Stimulated activated CD4-positive, alpha-beta T cell treated with anti-CD3 and anti-CD28 coated beads, TNF-alpha, amount 100 ng/mL, for 4 hours (primary cell): ENCODE results near the gene DSN1.

Source experiments
- DNase-seq, 3 experiments: peaks; one replicate each; pipeline ENCODE4 v3.0.0-alpha.2; 2020; ENCODE audit warnings: low read depth in 3 of 3

DSN1 gene

DNA sequence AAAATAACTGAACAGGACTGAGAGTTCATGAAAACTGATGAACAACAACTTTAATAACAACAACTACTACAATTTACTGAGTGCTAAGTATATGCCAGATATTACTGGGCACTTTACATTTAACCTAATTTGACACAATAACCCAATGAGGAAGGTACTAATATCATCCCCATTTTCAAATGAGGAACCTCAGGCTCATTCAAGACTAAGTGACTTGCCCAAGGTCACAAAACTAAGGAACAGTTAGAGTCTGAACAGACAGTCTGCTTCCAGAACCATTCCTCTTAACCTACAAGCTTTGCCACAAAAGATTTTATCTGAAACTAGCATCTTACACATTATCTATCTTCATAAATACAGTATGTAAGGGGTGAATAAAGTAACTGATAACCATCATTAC lies 17.1 kb downstream of the DSN1 start:
- no peak for DNase-seq

GRCh38 chr20:36754656-36755222 lies 18.8 kb downstream of the DSN1 start:
- peak in 1 of 3 experiments; percentile 7 for DNase-seq

- no peak for DNase-seq
Measured at GRCh38 chr20:36752582-36752981, 21.0 kb downstream of the DSN1 start.

GRCh38 chr20:36745927-36746659 lies 27.5 kb downstream of the DSN1 start, which contains the start of gene NDRG3:
Gene NDRG3 (minus strand): TSS chr20:36746090. CDS start chr20:36721735, 24,355 bp downstream.
- peak; percentile 77 to 87 (median 82) for DNase-seq

DNA sequence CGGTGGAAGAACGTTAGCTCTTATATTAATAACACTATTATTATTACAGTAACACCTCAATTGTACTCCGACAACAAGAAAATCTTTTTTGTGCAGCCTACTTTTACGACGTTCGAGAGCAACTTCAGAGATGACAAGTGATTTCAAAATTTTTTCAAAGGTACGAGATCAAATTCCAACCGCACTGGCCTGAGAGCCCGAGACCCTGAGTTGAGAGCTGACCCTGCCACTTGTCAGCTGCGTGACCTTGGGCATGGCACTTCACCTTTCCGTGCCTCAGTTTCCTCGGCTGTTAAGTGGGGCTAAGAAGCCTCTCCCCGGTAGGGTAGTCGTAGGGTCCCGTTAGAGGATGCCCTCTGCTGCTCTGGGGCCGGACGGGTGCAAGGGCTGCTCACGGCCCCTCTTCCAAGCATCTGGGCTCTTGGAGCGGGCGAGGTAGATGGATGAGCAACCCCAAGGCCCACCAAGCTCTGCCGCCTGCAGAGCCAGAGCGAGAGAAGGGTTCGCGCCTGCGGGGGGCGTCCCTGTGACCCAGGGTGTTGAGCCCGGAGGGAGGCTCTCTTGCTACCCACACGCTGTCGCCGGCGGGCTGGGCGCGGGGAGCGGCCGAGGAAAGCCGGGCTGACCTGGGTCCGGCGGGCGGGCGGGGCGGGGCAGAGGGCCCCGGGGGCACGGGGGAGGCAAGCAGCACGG lies 28.2 kb downstream of the DSN1 start:
- peak; percentile 3 to 30 (median 12) for DNase-seq

DNA sequence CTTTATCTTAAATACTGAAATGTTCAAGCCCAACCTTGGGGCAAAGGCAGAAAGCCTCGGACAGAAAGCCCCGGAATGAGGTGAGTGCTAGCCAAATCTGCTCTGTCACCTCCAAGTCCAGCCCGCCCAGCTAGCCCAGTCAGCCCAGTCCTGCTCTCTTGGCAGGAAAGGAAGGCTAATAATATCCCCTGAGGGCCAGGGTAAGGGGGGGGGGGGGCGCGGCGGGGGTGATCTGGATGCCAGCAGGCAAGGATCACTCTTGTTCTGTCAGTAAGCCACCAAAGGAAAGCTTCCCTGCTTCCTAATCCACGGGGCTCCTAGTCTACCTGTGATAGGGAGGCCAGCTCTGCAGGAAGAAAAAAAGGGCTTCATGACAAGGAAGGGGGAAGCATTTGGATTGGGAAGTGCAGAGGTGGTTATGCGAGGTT lies 28.8 kb downstream of the DSN1 start:
- DNase-seq: no peak

DNA sequence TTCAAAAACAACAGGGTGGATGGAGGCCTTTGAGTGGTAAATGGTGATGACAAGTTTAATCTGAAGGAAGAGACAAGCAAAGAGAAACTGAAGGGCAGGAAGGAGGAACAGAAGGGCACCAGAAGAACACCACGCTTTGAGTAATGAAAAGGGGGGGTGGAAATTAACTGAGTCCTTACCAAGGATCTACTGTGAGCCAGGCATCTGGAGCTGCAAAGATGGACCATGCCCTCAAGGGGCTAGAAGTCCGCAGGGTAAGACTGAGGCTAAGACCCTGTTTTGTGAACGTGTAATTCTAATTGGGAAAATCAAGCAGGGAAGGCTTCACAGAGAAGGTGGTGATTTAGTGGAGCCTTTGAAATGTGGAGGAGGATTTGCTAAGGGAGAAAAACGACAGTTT lies 29.3 kb downstream of the DSN1 start:
- no peak for DNase-seq

- no peak for DNase-seq
Measured at GRCh38 chr20:36742558-36742957, 31.0 kb downstream of the DSN1 start.

DNA sequence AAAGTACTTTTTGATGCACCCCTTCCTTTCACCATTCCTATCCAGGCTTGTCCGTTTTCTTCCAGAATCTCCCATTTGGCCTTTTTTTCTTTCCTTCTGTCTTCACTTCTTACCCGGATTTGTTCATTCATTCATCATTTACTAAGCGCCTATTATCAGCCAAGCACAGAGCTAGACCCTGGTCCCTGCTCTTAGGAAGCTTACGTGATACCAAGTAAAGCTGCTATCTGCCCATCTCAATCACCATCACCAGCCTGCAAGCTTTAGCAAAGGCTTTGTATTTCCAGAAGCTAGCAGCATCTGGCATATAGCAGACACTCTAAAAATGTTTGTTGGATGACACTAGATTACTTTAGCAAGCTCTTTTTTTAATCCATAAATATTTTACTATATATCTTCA lies 32.5 kb downstream of the DSN1 start:
- DNase-seq: no peak

GRCh38 chr20:36737183-36737499 lies 36.4 kb downstream of the DSN1 start:
- no peak for DNase-seq

GRCh38 chr20:36736451-36737182 lies 36.9 kb downstream of the DSN1 start:
- no peak for DNase-seq

DNA sequence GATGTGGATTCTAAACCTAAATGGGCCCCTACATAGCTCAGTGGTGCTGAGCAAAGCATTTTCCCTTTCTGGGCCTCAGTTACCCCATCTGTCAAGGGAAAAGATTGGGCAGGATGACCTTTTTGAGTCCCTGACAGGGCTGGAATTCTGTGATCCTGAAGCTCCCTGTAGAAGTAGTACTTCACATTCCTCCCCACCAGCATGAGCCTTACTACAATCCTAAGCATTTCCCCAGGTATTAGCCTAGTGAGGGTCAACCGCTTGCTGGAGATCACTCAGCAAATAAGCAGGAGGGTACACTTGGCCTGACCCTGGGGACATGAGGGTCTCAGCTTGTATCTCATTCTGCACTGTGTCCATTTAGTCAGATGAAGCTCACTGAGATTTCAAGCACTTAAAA lies 41.1 kb downstream of the DSN1 start:
- DNase-seq: no peak

GRCh38 chr20:36728986-36729385 lies 44.6 kb downstream of the DSN1 start:
- DNase-seq: no peak

DNA sequence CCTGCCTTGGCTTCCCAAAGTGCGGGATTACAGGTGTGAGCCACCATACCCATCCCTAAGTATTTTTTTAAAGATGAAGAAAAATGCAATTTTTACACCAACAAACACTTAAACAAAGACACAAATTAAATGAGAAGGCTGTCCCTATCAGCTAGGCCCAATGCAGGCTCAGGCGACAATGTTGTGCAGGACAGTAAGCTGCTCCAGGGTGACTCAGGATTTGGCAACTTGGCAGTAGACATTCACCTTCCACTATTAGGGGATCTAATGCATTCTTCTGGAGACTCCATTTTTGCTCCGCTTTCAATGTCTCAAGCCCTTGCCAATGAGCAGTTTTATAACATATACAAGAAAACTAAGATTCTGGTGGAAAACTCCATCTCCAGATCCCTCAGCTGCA lies 47.4 kb downstream of the DSN1 start:
- DNase-seq: no peak

- DNase-seq: no peak
Measured at GRCh38 chr20:36720510-36720909, 53.1 kb downstream of the DSN1 start.

GRCh38 chr20:36717657-36718056 lies 55.9 kb downstream of the DSN1 start:
- no peak for DNase-seq

DNA sequence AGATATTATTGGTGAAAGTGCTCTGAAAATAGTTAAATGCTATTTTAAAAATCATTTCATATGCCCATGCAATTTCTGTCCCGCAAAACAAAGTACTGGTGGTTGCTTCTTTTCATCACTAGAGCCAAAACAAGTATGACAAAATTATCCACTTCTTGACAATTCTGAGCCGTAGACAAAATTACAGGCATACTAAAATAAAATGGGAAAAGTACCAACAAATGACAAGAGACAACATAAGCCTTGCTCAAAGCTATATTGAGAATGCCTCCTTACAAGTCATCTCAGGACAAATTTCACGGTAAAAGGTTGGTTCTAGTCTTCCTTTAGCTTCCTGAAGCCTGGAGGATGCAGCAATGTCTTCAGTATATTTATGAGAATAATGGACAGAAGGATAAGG lies 56.5 kb downstream of the DSN1 start:
- DNase-seq: no peak

DNA sequence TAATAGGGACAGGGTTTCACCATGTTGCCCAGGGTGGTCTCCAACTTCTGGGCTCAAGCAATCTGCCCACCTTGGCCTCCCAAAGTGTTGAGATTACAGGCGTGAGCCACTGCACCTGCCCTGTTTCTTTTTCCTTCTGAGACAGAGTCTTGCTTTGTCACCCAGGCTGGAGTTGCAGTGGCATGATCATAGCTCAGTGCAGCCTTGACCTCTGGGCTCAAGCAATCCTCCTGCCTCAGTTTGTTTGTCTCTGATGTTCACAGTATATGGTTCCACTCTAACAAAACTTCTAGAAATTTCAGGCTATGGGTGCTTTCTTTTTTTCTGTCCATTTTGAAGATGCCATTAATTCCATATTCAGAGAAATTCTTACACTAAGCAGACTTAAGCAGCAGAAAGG lies 60.8 kb downstream of the DSN1 start:
- DNase-seq: no peak

DNA sequence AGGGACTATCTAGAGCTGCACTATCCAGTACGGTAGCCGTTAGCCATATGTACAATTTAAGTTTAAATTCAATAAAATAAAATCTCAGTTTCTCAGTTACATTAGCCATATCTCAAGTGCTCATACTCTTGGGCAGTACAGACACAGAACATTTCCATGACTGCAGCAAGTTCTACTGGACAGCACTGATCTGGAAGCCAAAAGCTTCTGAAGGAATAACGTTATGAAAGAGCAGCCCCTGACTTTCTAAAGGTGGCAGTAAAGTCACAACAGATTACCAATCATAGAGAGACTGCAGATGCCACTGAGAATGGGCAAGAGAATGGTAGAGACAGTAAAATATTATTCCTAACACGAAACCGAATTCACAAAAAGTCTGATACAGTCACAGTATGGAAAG lies 64.4 kb downstream of the DSN1 start:
- DNase-seq: no peak

DNA sequence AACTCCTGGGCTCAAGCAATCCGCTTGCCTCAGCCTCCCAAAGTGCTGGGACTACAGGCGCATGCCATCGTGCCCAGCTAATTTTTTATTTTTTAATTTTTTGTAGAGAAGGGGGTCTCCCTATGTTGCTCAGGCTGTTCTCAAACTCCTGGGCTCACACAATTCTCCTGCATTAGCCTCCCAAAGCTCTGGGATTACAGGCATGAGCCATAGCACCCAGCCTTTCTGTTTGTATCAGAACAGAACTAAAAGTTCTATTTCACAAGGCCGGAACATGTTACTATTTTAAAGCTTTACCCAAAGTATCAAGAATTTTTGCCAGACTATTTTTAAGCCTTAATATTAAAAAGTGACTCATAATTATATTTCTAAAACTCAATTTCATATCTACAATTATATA lies 70.0 kb downstream of the DSN1 start:
- no peak for DNase-seq
